Activated naive CD4-positive, alpha-beta T cell (primary cell): ENCODE data around the gene WWC2.

Source experiments
- DNase-seq, 4 experiments: peaks; one replicate each; lab custom pipeline; 2025; lab: John Stamatoyannopoulos, UW

WWC2 gene

DNA sequence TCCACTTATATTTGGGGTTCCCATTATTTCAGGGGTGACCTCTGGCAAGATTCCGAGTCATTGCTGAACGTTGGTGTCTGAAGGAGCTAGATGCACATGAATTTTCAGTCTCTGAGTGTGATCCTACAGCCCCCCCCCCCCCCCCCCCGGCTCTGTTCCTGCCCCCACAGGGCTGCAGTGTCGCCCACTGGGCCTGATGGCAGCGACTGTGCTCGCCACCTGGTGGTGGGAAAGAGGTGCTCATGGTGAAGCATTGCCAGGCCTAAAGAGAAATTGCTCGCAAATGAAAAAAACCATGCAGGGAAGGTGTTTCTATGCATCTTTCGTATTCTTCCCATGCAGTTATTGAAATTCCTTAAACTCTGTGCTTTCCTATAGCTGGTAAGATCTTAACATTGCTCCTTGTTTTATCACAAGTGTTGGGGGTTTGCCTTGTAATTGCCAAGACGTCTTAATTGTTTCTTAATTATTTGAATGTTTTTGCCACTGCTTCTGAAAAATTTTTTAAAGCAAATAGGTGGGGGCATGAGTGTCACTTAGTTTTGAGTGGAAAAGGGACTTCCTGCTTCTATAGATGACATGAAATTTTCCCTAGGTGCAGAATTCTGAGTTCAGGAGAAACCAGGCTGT, 157.8 kb downstream of the WWC2 start:
- DNase-seq = peak in 2 of 4 experiments; percentile 3 to 28

DNA sequence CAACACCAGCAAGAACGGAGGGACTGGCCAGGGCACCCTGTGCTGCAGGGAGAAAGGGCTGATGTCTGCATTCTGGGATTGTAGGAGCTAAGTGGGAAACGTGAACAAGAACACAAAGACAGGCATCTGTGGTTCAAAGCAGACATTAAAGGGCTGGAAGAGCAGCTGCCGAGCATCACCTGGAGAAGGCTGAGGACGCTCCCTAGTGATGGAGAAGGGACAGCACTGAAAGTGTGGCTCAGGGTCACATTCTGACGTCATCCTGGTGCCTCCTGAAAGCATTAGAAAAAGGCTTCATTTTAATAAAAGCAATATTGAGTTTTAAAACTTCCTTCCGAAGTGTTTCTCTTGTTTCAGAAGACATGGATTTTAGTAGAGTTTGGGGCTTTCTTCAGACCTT, 158.8 kb downstream of the WWC2 start:
- no peak for DNase-seq

DNA sequence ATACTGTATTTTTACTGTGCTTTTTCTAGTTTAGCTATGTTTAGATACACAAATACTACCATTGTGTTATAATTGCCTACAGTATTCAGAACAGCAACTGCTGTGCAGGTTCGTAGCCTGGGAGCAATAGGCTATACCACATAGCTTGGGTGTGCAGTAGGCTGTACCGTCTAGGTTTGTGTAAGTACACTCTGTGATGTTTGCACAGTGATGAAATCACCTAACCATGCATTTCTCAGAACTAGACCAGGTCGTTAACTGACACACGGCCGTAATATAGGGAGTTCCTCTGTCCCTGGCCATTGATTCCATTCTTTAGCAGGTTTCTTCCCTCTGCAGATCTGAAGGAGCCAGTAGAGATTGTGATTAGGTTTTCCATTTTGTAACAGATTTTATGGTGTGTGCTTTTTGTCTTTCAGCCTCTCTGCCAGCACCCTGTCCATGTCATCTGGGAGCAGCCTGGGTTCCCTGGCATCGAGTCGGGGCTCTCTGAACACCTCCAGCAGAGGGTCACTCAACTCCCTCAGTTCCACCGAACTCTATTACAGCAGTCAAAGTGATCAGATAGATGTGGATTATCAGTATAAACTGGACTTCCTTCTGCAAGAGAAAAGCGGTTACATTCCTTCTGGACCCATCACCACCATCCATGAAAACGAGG, 161.6 kb downstream of the WWC2 start:
- no peak for DNase-seq

DNA sequence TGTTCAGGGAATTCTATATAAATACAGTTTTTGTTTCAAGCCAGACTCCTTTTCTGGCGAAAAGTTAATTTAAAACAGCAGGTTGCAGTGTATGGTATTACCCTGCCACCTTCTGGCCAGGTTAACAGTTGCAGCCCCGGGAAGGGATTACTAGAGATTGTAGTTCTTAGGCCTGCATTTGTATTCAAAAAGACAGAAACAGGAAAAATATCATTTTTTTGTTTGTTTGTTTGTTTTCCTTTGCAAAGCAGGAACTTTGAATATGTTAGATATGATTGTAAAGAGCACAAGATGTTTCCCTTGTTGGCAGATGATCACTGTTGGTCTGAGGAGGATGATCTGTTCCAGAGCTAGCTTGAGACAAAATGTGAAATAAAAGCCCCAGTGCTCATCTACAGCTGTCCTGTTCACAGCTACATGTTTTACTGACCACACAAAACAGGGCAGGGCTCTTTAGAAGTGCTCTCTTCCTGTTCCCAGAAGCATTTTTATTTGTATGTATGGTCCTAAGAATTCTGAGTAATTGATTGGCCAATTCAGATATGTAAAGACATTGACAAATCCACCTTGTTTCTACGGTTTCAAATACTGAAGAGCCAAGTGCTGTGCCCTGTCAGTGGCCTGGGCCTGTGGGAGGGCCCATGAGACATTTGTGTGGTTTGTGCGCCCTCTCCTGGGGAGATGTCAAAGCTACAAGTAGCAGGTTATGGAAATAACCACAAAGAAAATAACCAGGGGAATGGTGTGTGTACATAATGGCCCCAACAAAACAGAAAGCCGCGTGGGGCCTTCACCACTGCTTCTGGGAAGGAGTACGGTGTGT, 163.1 kb downstream of the WWC2 start:
- peak; percentile 14 to 55 (median 30) for DNase-seq

DNA sequence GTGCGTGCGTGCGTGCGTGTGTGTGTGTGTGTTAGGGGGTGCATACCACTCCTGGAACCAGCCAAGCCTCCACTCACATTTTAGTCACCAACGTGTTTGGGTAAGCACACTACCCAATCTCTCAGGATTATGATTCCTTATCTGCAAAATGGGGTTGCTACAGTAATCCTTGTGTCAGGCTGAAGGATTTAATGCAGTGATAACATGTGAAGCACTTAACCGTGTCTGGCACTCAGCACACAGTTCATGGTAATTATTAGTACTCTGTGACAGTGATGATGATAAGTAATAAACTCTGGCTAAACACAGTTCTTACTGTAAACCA, 163.7 kb downstream of the WWC2 start:
- DNase-seq = no peak

DNA sequence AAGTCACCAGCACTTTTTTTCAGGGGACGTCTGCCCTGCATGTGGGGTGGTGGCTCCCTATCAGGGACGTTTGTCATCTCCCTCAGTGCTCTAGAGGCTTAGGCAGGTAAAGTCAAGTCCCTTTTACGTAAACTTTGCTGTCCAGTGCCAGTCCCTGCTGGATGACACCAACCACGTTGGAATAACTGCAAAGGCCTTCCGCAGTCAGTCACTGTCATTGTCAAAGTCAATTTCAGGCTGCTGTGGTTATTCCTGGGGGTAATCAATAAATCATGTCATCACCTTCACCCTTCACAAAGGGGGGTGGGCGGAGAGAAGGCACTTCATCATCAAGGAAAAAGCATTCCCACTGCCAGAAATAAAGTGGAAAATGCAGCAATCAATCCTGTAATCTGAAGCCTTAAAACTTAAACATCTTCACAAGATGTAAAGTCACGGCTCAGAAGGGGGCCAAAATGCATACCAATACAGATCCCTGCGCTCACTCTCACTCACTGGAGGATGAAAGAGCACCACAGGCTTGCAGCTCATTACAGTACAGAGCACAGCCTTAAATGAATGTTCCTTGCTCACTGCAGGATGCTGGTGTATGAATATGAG, 164.8 kb downstream of the WWC2 start:
- DNase-seq = no peak

DNA sequence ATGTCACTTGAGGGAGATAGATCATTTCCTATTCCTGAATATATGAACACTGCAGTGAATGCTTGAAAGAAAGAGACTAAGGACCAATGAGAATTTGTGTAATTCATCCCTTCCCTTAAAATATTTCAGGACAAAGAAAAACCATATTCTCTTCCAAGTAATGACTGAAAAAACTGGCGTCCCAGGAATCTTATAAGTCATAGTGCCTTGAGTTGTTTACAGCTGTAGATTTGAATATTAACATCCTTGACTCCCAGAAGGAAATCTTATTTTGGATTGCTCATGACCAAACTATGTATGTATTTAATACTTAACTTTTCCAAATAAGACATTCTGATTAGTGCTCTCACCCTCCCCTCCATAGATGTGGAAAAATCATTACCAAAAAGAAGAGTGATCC, 165.6 kb downstream of the WWC2 start:
- no peak for DNase-seq

DNA sequence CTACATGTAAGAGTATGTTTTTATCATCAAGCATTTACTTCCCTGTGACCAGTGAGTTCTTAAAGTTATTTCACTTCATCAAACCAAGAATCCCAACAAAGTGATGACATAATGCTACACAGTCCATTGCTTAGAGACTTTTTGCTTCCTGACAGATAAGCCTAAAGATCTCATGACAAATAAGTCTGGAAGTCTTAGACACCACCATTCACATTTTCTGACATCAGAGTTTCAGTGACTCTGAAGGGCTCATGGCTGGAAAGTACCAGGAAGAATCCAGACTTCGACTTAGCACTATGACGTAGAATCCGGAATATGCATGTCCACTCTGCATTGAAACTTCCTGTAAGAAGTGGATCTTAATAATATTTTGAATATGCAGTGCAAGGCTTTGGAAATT, 167.3 kb downstream of the WWC2 start:
- no peak for DNase-seq

DNA sequence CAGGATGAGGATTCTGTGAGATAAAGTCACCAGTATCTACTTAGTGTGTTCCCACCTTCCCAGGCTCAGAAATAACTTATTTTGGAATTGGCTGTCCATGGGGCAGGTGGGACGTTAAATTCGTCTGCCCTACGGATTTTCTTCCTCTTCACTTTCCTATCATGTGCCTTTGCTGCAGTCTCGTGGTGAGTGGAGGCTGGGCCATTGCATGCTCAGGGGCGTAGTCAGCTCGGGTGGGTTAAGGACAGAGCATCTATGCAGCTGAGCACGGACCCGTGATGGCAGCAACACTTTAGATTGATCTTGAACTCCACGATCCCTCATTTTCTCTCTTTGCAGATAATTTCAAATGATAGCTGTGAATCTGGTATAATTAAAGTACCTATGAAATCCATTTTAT, 169.5 kb downstream of the WWC2 start:
- DNase-seq = no peak

DNA sequence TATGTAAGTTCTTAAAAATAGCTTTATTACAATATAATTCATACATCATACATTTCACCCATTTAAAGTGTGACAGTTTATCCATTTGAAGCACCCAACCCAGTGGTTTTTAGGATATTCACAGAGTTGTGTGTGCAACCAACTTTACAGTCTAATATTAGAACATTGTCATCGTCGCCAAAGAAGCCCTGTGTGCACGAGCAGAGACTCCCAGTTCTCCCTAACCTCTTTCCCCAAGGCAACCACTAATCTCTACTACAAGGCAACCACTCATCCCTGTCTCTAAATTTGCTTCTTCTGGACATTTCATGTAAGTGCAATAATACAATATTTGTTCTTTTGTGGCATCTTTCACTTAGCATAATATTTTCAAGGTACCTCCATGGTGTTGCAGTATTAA, 173.3 kb downstream of the WWC2 start:
- no peak for DNase-seq

DNA sequence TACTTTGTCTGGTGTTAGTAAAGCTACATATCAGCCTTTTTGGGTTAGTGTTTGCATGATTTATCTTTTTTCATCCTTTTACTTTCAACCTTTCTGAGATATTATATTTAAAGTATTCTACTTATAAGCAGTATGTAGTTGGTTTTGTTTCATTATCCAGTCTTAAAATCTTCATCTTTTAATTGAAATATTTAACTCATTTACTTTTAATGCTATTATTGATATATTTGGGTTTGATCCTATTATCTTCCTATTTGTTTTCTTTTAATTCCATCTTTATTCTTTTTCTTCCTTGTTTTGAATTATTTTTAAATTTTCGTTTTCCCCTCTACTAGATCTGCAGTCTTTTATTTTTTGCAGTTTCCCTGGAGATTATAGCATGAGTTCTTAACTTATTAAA, 177.0 kb downstream of the WWC2 start:
- no peak for DNase-seq

DNA sequence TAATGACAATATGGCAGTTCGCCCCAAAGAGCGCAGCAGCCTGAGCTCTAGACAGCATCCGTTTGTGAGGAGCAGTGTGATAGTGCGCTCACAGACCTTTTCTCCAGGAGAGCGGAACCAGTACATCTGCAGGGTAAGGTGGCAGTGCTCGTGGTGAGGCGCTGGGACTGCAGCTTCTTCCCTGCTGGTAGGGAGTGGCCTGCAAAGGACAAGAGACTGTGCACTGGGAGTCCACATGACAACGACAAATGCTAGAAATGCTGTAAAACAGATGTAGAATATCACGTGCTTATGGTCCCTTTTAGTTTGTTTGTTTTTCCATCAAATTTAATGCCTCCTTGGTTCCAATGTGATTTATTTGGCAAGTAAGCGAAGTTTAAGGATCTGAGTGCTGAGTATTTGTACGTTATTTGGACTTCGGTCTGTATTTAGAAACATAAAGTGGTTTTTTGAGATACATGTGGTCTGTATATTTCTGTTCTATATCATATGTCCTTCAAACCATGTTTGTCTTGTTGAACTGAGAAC, 185.3 kb downstream of the WWC2 start:
- no peak for DNase-seq

DNA sequence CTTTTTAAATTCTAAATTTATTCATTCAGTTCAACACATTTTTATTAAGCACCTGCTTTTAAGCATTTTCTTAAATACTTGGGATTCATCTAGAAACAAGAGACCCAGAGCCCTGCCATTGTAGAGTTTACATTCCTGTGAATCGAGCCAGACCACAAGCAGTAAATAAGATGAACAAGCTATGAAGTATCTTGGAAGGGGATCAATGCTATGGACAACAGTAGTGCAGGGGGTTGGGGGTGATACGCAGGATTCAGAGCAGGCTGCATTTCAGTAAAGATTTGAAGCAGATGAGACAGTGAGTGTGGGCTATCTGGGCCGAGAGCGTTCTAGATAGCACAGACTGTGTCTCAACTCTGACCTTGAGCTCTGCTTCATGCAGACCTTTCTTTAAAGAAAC, 185.9 kb downstream of the WWC2 start:
- no peak for DNase-seq

DNA sequence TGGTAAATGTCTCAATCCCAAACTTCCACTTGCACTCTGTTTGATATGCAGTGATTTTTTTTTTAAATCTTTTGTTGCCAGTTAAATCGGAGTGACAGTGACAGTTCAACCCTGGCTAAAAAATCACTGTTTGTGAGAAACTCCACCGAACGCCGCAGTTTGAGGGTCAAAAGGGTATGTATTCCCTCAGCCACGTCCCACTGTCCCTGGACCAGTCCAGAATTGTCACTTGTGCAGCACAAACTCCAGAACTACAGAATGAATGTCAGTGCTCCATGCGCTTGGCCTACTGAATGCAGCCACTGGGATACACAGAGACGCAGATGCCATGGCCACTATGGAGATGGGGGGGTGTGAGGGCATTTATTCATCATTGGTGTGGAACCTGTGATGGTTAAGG, 186.8 kb downstream of the WWC2 start:
- no peak for DNase-seq

DNA sequence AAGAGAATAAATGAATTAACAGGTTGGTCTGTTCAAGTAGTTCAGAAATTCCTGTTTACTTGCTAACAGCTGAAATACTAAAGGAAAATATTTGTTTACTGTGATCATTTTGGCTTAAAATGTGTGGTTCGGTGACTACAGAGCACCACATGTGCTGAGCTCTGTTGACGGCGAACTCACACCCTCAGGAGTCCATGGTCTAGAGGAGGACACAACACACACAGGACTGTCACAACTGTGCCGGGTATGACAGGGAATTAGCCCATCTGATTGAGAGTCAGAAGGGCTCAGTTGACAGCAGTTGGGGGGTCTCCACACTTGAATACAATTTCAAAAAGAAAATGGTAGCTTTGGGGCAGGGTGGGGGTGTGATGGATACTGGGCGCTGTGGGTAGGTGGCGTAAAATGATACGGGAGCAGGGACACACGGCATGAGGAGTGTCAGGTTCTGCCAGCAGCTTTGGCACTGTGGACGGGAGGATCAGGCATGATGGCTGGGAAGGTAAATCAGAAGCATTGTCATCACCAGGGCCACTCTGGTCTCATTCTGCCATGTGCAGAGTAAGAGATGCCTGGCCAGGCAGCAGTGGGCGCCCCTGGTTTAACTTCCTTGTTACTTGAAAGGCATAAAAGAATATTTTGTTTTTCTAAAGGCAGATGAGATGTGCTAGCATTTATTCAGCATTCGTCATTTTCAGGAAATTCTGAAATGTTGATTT, 187.7 kb downstream of the WWC2 start:
- no peak for DNase-seq

DNA sequence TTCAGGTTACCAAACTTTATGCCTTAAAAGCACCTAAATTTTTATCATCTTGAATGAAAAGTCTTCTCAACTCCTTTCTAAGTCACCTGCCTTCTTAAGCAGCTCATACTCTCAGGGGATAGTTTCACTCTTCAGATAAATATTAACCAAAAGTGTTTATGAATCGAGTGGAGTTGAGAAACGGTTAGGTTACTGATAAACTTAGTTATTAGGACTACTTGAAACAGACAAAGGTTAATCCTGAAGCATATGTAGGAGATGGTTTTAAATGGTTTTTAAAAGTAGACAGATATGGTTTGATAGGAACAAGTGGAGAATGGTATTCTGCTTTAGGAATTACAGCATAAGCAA, 188.2 kb downstream of the WWC2 start:
- DNase-seq = no peak

DNA sequence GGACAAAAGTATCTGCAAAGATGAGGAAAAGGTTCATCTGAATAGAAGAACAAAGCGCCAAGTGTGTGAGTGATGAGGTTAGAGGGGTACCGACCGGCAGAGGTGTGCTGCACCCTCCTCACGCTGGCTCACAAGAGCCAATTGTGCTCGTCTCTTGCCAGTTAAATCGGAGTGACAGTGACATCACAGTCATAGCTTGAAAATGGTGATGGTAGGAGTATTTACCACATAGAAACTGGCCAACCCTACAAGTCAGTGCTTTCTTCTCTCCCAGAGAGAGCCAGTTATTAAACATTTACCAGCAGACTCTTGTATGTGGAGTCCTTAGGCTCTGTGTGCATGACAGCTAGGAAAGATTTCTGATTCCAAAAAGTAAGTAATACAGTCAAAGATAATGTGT, 188.6 kb downstream of the WWC2 start:
- no peak for DNase-seq

DNA sequence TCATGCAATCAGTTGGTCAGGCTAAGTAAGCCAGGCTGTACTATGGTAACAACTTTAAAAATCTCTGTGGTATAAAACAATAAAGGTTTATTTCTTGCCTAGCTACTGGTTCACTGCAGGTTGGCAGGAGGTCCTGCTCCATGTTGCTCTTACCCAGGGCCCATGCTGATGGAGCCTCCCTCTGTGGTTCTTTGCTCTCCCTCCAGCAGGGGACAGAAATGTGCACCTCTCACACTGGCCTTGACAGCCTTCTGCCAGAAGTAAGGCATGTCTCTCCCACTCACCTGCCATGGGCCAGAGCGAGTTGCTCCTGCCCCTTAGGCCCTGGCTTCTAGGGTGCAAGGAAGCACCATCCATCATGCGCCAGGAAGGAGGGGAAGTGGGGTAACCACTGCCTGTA, 189.9 kb downstream of the WWC2 start:
- DNase-seq = no peak

DNA sequence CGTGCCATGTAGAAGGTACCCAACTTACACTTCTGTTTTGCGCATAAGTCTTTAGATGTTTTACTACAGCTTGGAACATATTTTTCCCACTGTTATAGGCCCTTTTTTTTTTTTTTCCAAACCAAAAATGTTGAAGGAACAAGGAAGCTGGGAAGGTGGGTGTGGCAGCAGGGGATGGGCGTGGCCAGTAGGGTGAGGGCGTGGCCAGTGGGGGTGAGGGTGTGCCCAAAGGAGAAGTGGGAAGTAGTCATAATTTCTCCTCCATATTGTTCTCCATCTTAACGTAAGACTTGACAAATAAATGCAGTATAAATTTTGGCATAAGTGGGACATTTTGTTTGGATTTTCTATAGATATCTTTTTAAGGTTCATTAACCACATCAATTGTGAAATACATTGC, 190.6 kb downstream of the WWC2 start:
- no peak for DNase-seq

DNA sequence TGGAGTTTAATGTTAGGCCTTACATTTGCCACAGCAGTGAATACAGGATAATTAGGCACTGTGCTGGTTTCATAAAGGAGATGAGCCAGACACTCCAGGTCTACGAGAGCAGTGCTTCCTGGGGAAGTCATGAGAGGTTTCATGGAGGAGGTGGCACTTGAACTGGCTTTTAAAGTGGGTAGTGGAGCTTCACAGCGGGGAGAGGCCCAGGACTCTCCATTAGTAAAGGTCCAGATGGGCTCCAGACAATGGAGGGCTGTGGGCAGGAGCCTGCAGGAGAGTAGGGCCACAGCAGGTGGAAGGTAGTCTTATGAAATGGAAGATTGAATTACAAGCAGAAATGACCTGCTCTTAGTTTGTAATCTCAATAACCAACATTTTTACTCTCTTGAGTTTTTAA, 192.0 kb downstream of the WWC2 start:
- DNase-seq = no peak

DNA sequence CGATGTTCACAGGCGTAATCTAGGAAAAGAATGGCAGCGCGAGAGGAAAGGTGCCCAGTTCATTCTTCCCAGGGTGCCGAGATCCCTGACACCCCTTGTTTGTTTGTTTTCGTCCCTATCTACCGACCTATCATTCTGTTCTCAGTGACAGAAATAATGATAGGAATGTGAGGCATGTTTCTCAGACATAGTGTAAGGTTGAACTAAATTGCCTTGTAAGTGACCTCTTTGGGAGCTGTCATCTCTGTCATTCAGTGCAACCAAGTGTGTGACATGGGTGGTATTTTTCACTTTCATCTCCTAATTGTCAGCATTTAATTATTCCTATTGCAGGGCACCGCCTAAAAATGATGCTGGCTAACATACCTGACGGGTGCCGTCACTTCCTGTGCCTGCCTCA, 196.7 kb downstream of the WWC2 start:
- no peak for DNase-seq

DNA sequence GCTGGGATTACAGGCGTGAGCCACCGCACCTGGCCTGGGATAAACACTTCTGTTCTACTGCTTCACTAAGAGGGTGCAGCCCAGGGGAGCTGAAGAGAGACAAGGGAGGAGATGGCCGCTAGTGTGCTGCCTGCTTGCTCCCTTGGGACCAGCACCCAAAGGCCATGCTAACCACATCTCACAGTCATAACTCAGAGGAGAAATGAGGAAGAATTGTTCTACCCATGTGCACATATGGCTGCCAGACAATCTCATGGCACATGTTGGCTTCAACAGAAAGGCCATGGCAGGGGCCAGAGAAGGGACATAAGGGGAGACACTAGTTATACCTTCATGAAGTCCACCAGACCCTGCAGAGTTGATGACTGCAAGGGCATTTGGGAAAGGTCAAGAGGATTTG, 198.6 kb downstream of the WWC2 start:
- DNase-seq = no peak
